HG03103 (cell line): ENCODE results near the gene TBL1XR1.

Experiments used
- ATAC-seq: cut with Tn5 transposase; IDR thresholded peaks from one replicate; pipeline ENCODE4 v1.9.1; 2021; ENCODE audit warnings: low read depth; ENCODE audit not compliant: unreplicated experiment

TBL1XR1 gene

GRCh38 chr3:177114253-177114652 is 83.0 kb downstream of the TBL1XR1 start:
- no peak for ATAC-seq

- ATAC-seq, result no peak
These were observed 85.7 kb downstream of the TBL1XR1 start for GRCh38 chr3:177111541-177111949.

DNA sequence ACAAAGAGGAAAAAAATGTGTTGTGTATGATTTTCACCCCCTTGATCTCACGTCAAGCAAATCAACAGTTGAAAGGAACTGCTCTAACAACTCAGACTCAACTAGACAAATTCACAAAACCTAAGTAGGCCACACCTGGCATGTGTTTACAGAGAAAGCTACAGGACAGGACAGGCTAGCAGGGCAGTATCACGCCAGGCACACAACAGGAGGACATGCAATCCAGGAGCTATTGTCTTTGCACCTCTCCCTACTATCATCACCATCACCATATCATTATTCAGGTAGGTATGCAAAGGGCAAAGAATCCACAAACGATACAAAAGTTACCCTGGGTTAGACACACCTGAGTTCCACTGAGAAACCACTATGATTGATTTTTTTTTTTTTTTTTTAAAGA is 86.4 kb downstream of the TBL1XR1 start:
- no peak for ATAC-seq

DNA sequence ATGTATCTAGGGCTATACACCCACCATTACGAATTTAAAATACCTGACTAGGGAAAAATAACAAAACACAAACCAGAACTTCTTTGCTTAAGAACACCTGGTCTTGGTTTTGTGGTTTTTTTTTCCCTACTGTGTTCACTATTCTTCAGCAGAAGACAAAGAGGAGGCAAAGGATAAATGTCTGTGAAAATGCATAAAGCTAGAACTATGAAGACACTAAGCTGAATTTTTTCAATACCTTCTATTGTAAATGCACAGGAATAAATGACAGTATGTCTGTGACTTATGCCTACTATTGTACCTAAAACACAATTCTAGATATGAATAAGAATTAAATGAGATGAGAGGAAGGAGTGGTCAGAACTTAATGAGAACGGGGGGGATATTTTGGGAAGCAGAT is 86.9 kb downstream of the TBL1XR1 start:
- no peak for ATAC-seq

DNA sequence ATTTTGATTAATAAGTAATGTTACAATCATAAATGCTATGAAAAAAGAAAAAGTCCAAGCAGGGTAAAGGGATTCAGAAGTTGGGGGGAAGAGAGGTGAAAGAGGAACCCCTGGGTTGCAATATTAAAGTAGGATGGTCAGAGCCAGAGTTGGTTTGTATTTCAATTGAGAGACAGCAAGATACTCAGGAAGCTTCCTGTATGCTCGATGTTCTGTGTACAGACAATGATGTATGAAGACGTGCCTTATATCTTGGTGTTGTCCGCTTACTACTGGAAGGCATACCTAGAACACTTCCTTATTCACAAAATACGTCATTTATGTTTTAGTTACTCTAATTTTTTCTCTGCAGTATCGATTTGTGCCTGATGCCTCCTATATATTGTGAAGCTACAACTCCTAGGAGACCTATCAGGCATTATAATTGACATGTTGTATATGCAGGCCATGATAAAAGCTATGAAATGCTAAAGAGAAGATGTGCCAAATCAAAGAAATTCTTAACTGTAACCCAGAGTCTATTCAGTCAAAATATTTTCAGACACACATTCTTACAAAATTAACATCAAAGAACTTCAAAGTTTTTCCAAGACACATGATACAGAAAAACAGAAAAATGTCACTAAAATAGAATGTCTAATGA is 87.5 kb downstream of the TBL1XR1 start:
- no peak for ATAC-seq

DNA sequence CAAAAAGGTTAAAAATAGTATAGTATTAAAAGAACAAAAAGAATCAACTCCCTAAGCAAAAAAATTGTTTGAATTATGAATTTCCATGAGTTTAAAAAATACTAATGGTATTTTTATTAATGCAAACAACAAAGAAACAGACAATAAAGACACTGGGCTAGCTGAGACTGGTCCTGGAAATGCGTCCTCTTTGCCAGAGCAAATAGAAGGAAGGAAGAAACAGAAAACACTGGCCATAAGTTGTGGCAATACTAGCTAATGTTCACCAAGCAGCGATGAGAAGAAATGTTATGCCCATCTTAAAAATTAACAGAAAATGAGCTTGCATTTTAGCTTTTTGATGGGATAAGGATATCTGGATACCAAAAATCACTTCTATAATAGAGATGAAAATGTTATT is 88.6 kb downstream of the TBL1XR1 start:
- no peak for ATAC-seq

DNA sequence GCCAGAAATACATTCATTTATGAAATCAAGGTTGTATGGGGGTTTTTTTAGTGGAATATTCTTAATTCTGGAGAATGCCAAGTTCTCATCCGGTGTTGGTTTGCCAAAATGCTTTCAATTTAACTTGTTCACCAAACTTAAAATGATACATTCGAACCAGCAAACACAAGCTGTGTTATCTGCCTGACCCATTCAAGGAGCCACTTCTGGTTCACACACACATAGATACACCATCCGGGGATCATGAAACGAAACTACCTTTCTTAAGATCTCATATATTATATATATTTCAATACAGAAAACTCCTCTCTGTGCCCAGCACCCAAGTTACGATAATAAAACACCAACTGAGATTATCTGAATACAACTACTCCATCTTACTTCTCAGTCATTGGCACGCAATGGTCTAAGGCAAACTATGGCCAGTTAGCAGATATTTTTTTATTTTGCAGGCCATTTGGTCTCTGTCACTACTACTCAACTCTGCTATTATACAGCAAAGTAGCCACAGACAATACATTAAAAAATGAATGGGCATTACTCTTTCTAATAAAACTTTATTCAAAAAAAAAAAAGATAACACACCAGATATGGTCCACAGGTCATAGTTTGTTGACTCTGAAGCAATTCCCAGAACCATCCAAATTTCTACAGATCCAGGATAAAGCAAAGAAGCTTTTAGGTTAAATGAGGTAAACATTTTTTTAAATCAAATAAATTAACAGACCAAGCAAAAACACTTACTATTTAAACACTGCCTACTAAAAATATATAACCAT is 89.6 kb downstream of the TBL1XR1 start:
- no peak for ATAC-seq

DNA sequence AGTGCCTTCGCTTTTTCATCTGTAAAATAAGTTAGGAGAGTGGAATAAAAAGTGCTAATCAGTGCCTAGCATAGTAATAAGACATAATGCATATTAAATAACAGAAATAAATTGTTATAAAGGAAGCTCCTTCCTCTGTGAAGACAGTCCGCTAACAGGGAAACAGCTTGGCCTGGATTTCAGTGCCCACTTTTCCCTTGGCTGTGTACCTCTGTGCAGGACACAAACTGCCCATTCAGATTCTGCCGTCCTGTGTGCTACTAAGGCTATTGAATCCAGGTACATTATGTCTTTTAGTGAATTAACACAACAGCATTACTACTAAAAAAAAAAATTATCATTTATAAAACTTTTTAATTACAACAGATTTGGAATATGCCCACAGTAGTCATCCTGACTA is 90.7 kb downstream of the TBL1XR1 start:
- ATAC-seq, result no peak

- no peak for ATAC-seq
These were observed 91.1 kb downstream of the TBL1XR1 start for GRCh38 chr3:177106184-177106583.

GRCh38 chr3:177105623-177106022 is 91.7 kb downstream of the TBL1XR1 start:
- no peak for ATAC-seq

GRCh38 chr3:177104299-177104992 is 92.8 kb downstream of the TBL1XR1 start:
- no peak for ATAC-seq

- ATAC-seq, result no peak
These were observed 94.7 kb downstream of the TBL1XR1 start for GRCh38 chr3:177102553-177102952.

DNA sequence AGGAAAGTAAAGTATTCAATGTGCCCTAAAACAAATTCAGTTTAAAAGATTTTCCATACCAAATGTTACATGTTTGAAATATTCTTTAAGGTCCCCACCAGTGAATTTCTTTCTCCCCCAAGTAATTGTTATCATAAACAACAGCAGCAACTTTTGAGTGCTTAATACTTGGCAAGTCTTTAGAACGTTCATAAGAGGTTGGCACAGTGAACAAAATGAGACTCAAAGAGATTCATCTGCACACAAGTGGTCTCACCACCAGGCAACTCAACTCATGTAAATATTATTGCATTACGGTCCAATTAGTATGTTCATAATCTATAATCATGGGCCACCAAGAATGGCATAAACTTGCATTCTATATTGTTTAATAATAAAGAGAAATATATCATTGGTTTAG is 98.7 kb downstream of the TBL1XR1 start:
- ATAC-seq, result no peak

DNA sequence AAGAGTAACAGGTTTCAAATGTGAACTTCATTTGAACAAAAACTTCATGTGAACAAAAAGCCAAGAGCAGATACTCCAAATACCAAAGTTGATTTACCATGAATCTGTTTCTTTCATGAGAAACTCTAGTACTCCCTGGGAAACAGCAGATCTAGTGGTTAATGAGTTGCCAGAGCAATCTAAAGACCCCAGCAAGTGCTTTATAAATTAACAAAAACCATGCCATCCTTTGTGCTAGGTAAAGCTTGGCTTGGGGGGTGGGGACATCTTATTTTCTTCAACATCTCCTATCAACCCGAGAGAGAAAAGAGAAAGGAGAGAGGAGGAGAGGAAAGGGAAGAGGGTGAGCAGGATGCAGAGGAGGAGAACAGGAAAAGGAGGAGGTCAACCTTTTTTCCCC is 100.7 kb downstream of the TBL1XR1 start:
- ATAC-seq, result no peak

- no peak for ATAC-seq
These were observed 103.3 kb downstream of the TBL1XR1 start for GRCh38 chr3:177093966-177094365.

GRCh38 chr3:177089901-177090300 is 107.4 kb downstream of the TBL1XR1 start:
- ATAC-seq, result no peak

- ATAC-seq, result no peak
These were observed 108.2 kb downstream of the TBL1XR1 start for GRCh38 chr3:177089110-177089509.

DNA sequence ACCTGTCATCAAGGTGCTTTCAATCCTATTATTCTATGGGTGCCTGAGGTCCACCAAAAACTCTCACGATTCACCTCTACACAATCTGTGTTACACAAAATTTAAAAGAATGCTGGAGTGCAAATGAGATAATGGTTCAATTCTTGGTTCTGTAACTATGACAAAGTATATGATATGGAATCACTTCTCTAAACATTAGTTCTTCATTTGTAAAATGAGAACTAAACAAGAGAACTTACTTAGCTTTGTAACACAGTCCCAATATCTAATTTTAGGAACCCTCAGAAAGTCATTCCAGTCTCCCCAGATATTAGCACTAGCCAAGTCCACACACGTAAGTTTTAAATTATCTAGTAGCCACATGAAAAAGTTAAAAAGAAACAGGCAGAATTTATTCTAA is 111.5 kb downstream of the TBL1XR1 start:
- no peak for ATAC-seq

DNA sequence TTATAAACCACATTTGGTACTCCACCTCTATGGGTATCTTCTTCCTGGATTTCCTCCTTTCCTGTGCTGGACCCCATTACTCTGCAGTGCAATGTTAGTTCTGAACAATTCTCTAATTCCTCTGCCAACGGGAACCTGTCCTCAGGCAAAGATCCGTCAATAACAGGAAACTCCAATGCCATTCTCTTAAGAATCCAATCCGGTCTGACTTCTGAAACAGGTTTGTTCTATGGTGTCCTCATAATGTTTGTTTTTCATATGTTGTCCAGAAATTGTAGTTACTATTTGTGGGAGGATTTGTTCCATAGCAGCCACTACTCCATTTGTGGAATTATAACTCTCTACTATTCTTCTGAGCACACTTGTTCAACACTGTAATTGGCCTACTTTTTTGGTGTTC is 112.7 kb downstream of the TBL1XR1 start:
- ATAC-seq, result no peak

DNA sequence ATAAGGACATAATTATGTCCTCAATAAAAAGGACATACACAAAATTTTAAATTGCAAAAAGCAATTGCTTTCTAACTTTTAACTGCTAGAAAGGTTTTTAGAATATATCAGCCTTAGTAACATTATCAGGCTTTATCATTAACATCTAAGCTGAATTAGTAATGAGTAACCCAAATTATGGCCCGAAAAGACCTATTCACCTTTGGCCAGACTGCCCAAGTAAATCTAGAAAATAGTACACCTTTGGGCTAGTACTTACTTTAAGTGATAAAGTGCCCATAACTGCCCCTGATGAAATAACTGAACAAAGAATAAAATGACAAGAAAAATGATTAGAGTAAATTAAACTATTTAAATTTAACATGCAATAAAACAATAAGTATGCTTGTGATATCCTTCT is 117.2 kb downstream of the TBL1XR1 start:
- ATAC-seq, result no peak

GRCh38 chr3:177079684-177080083 is 117.6 kb downstream of the TBL1XR1 start:
- ATAC-seq, result no peak
